ENCODE measurements around the gene RAP1A.

The RAP1A gene

DNA sequence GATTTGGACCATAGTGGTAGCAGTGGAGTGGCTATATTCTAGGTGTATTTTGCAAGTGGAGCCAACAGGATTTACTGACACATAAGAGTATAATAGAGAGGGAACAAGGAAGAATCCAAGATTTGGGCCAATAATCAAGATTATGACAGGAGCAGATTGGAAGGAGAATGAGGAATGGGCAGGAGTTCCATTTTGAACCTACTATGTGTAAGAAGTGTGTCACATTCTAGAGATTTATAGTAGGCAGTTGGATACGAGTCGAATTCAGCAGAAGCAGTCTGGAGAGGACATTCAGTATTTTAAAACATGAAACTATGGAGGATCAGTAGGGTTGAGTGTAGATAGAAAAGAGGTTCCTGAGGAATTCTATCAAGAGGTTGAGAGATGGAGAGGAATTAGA lies 97.9 kb downstream of the RAP1A start:
- no peak overlapping the region for H2BK15ac ChIP-seq (ENCODE audit: low read depth, poor library complexity, severe bottlenecking)
- H2BK120ac ChIP-seq (ENCODE audit: low read depth, low read length) = no peak overlapping the region
- no peak overlapping the region for H3K4me2 ChIP-seq (ENCODE audit: low read length, poor library complexity, severe bottlenecking)
- H2AK5ac ChIP-seq (ENCODE audit: low read length, severe bottlenecking) = no peak overlapping the region
- no peak overlapping the region for H3K18ac ChIP-seq (ENCODE audit: low read depth in 1 of 2, low read length in 2 of 2)
- H2BK5ac ChIP-seq (ENCODE audit: low read depth, low read length, poor library complexity, severe bottlenecking) = no peak overlapping the region
- no peak overlapping the region for H4K91ac ChIP-seq (ENCODE audit: low read length)
- H3K36me3 ChIP-seq (ENCODE audit: control insufficient read depth in 1 of 2, insufficient read depth in 2 of 2, low read depth in 1 of 2, low read length in 2 of 2) = peaks cover 0 to 15% of the 10 kb centered on the region in 2 experiments
- H3K23ac ChIP-seq (ENCODE audit: low read length in 2 of 2) = no peak overlapping the region
- H3K4me3 ChIP-seq (ENCODE audit: insufficient read depth in 1 of 2, low read depth in 1 of 2, low read length in 2 of 2) = no peak overlapping the region
- H3K79me1 ChIP-seq (replicated peaks; ENCODE audit: low read length, poor library complexity, severe bottlenecking) = peaks cover 1% of the 10 kb centered on the region
- peaks cover 4% of the 10 kb centered on the region for H3K4me1 ChIP-seq (ENCODE audit: control insufficient read depth, insufficient read depth, low read depth, low read length)
- H3K27me3 ChIP-seq (ENCODE audit: control insufficient read depth in 1 of 2, insufficient read depth in 1 of 2, low read length in 2 of 2) = no peaks in the 10 kb centered on the region
- no peak overlapping the region for H3K14ac ChIP-seq (ENCODE audit: low read length in 2 of 2)
- H3K27ac ChIP-seq (ENCODE audit: low read length, poor library complexity, severe bottlenecking) = no peak overlapping the region
- no peak overlapping the region for H2AFZ ChIP-seq (ENCODE audit: low read depth, low read length)
- DNase-seq = no peak
- no peak overlapping the region for H3K4ac ChIP-seq (ENCODE audit: low read depth in 1 of 2, low read length in 2 of 2)
- H4K8ac ChIP-seq (ENCODE audit: low read length) = no peak overlapping the region
- H2BK12ac ChIP-seq (ENCODE audit: low read length in 2 of 2) = no peak overlapping the region
- no peaks in the 10 kb centered on the region for H3K9me3 ChIP-seq (ENCODE audit: control insufficient read depth, low read length)
- H3K9ac ChIP-seq (ENCODE audit: low read length) = no peak overlapping the region
- 97% methylated on average over 2 of the region's 2 CpGs for WGBS

DNA sequence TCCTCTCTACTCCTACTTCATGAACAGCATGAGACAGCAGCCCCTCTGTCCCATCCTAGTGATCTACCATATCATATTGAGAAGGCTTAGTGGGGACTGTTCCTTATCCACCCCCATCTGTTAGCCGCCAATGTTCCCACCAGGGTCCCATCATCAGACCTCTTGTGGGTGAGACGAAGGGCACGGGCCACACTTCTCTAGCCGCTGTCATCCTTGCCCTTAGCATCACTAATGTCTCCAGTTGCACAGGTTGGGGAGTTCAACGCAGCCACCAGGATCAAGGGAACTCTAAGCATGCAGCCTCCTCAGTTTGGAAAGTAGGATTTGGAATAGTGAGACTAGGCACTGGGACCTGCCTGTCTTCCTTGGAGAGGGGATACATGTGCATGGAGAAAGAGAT lies 99.5 kb downstream of the RAP1A start:
- DNase-seq = no peak
- H3K4me3 ChIP-seq (ENCODE audit: insufficient read depth in 1 of 2, low read depth in 1 of 2, low read length in 2 of 2) = no peak overlapping the region

DNA sequence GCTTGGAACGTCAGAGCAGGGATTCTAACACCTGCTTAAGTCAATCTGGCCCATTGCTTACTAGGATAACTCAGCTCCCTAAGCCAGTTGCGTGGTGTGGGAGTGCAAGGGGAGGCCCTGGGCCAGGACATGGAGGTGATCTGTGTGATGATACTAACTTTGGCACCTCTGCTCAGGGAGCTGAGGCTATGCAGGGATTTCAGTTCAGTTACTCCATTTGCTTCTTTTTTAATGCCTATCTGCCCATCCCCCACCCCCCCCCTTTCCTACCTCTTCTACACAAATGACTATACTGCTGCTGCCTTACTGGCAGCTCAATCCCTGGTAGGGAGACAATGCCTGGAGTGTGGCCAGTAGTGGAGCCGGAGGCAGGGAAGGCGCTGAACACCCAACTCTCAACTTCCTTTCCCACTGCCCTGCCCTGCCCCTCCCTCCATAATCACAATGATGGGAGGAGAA lies 100.1 kb downstream of the RAP1A start:
- Histone ChIP-seq H3K18ac (ENCODE audit: low read depth in 1 of 2, low read length in 2 of 2) (no peak overlapping the region), H3K9ac (ENCODE audit: low read length) (no peak overlapping the region), H2BK120ac (ENCODE audit: low read depth, low read length) (no peak overlapping the region), H2BK12ac (ENCODE audit: low read length in 2 of 2) (peak overlapping the region; percentile 25 to 28), H2AK5ac (ENCODE audit: low read length, severe bottlenecking) (no peak overlapping the region), H3K14ac (ENCODE audit: low read length in 2 of 2) (no peak overlapping the region), H3K9me3 (ENCODE audit: control insufficient read depth, low read length) (no peaks in the 10 kb centered on the region), H3K4ac (ENCODE audit: low read depth in 1 of 2, low read length in 2 of 2) (no peak overlapping the region), H2BK15ac (ENCODE audit: low read depth, poor library complexity, severe bottlenecking) (no peak overlapping the region), H3K79me1 (replicated peaks; ENCODE audit: low read length, poor library complexity, severe bottlenecking) (peaks cover 1% of the 10 kb centered on the region), H3K4me2 (ENCODE audit: low read length, poor library complexity, severe bottlenecking) (no peak overlapping the region), H3K23ac (ENCODE audit: low read length in 2 of 2) (no peak overlapping the region), H2BK5ac (ENCODE audit: low read depth, low read length, poor library complexity, severe bottlenecking) (no peak overlapping the region), H4K8ac (ENCODE audit: low read length) (no peak overlapping the region), H3K27ac (ENCODE audit: low read length, poor library complexity, severe bottlenecking) (no peak overlapping the region), H3K36me3 (ENCODE audit: control insufficient read depth in 1 of 2, insufficient read depth in 2 of 2, low read depth in 1 of 2, low read length in 2 of 2) (peaks cover 0 to 9% of the 10 kb centered on the region in 2 experiments), H3K4me3 (ENCODE audit: insufficient read depth in 1 of 2, low read depth in 1 of 2, low read length in 2 of 2) (no peak overlapping the region), H2AFZ (ENCODE audit: low read depth, low read length) (no peak overlapping the region), H3K4me1 (ENCODE audit: control insufficient read depth, insufficient read depth, low read depth, low read length) (peaks cover 4% of the 10 kb centered on the region), H4K91ac (ENCODE audit: low read length) (no peak overlapping the region), H3K27me3 (ENCODE audit: control insufficient read depth in 1 of 2, insufficient read depth in 1 of 2, low read length in 2 of 2) (no peaks in the 10 kb centered on the region)
- 93% methylated on average over 1 of the region's 4 CpGs for WGBS
- no peak for DNase-seq

More for the DNA sequence above, 99.5 kb downstream of the RAP1A start:
- Histone ChIP-seq H3K9ac (ENCODE audit: low read length) (no peak overlapping the region), H3K18ac (ENCODE audit: low read depth in 1 of 2, low read length in 2 of 2) (no peak overlapping the region), H3K27ac (ENCODE audit: low read length, poor library complexity, severe bottlenecking) (no peak overlapping the region), H3K4me2 (ENCODE audit: low read length, poor library complexity, severe bottlenecking) (no peak overlapping the region), H3K23ac (ENCODE audit: low read length in 2 of 2) (no peak overlapping the region), H2AFZ (ENCODE audit: low read depth, low read length) (no peak overlapping the region), H4K91ac (ENCODE audit: low read length) (no peak overlapping the region), H3K4me1 (ENCODE audit: control insufficient read depth, insufficient read depth, low read depth, low read length) (peaks cover 4% of the 10 kb centered on the region), H3K27me3 (ENCODE audit: control insufficient read depth in 1 of 2, insufficient read depth in 1 of 2, low read length in 2 of 2) (no peaks in the 10 kb centered on the region), H2BK15ac (ENCODE audit: low read depth, poor library complexity, severe bottlenecking) (no peak overlapping the region), H2BK5ac (ENCODE audit: low read depth, low read length, poor library complexity, severe bottlenecking) (no peak overlapping the region), H3K9me3 (ENCODE audit: control insufficient read depth, low read length) (no peaks in the 10 kb centered on the region), H3K14ac (ENCODE audit: low read length in 2 of 2) (no peak overlapping the region), H2BK120ac (ENCODE audit: low read depth, low read length) (no peak overlapping the region), H4K8ac (ENCODE audit: low read length) (no peak overlapping the region), H3K36me3 (ENCODE audit: control insufficient read depth in 1 of 2, insufficient read depth in 2 of 2, low read depth in 1 of 2, low read length in 2 of 2) (peaks cover 0 to 9% of the 10 kb centered on the region in 2 experiments), H2AK5ac (ENCODE audit: low read length, severe bottlenecking) (no peak overlapping the region), H2BK12ac (ENCODE audit: low read length in 2 of 2) (no peak overlapping the region), H3K4ac (ENCODE audit: low read depth in 1 of 2, low read length in 2 of 2) (no peak overlapping the region), H3K79me1 (replicated peaks; ENCODE audit: low read length, poor library complexity, severe bottlenecking) (peaks cover 1% of the 10 kb centered on the region)
- WGBS = 100% methylated on average over 2 of the region's 5 CpGs

DNA sequence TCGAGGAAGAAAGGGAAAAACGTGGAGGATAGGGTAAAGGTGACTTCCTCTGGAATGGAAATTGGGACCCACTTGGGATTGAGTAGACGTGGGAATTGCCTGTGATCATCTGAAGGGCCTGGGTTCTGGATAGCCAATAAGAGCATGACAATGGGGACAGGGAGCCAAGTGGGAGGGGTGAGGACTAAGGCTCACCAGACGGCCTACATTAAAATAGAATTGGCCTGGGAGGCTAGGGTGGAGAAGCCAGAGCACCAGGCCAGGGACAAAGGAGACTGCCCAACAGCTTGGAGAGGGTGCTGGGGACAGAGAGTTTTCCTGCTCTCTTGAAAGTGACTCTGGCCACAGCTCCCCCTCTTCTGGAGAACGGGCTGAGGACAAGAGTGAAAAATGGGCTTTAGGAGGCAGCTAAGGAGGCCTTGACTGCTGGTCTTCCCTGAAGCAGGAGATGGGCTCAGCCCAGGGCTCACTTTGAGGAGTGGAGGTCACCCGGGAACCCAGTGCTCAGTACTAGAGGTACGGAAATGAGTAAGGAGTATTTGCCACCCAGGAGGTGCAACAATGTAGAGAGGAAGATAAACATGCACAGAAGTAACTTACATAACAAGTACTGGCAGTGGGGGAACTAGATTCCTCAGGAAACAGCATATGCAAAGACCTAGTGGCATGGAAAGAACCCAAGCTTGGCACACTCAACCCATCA lies 100.8 kb downstream of the RAP1A start:
- Histone ChIP-seq H3K9me3 (ENCODE audit: control insufficient read depth, low read length) (no peaks in the 10 kb centered on the region), H2BK15ac (ENCODE audit: low read depth, poor library complexity, severe bottlenecking) (no peak overlapping the region), H3K27ac (ENCODE audit: low read length, poor library complexity, severe bottlenecking) (no peak overlapping the region), H3K23ac (ENCODE audit: low read length in 2 of 2) (no peak overlapping the region), H3K4me3 (ENCODE audit: insufficient read depth in 1 of 2, low read depth in 1 of 2, low read length in 2 of 2) (no peak overlapping the region), H3K4me1 (ENCODE audit: control insufficient read depth, insufficient read depth, low read depth, low read length) (peaks cover 5% of the 10 kb centered on the region), H3K27me3 (ENCODE audit: control insufficient read depth in 1 of 2, insufficient read depth in 1 of 2, low read length in 2 of 2) (no peaks in the 10 kb centered on the region), H3K36me3 (ENCODE audit: control insufficient read depth in 1 of 2, insufficient read depth in 2 of 2, low read depth in 1 of 2, low read length in 2 of 2) (peaks cover 0 to 13% of the 10 kb centered on the region in 2 experiments), H2BK5ac (ENCODE audit: low read depth, low read length, poor library complexity, severe bottlenecking) (no peak overlapping the region), H2BK120ac (ENCODE audit: low read depth, low read length) (no peak overlapping the region), H3K4ac (ENCODE audit: low read depth in 1 of 2, low read length in 2 of 2) (peak overlapping the region; percentile 30 to 35), H3K79me1 (replicated peaks; ENCODE audit: low read length, poor library complexity, severe bottlenecking) (peaks cover 1% of the 10 kb centered on the region), H3K14ac (ENCODE audit: low read length in 2 of 2) (no peak overlapping the region), H3K4me2 (ENCODE audit: low read length, poor library complexity, severe bottlenecking) (no peak overlapping the region), H4K8ac (ENCODE audit: low read length) (peak overlapping the region; percentile 5), H2BK12ac (ENCODE audit: low read length in 2 of 2) (peak overlapping the region in 1 of 2 experiments; percentile 24), H4K91ac (ENCODE audit: low read length) (no peak overlapping the region), H3K18ac (ENCODE audit: low read depth in 1 of 2, low read length in 2 of 2) (peak overlapping the region in 1 of 2 experiments; percentile 34), H3K9ac (ENCODE audit: low read length) (no peak overlapping the region), H2AFZ (ENCODE audit: low read depth, low read length) (no peak overlapping the region), H2AK5ac (ENCODE audit: low read length, severe bottlenecking) (no peak overlapping the region)
- 90% methylated on average over 7 of the region's 7 CpGs for WGBS
- DNase-seq = no peak

Data from mesenchymal stem cell (in vitro differentiated cells and primary cell).